PC-9 (cell line): ENCODE measurements around the gene GZMB. TPM values are rescaled to one million over a fixed set of nuclear protein-coding genes. Genes with fewer than 3 reads are reported as not detected.
"Not testable (repeated sequence)": the region's sequence is repeated elsewhere in the genome, so short reads cannot be mapped to it uniquely, and the experiment has no call there.

Experiments used
- BruUV-seq: library from RNA; stranded (reverse); fragments of 400-500 nt; replicated peaks from 2 replicates; lab custom pipeline; 2021; lab: Mats Ljungman, UMichigan
- CTCF ChIA-PET: fragments of 300-600 bp; sonication (Branson Sonifier 250); formaldehyde crosslinking; loops from one replicate; lab custom pipeline; 2022; ENCODE audit warnings: antibody characterized with exemption; lab: Charles Lee
- POLR2A ChIA-PET: fragments of 300-600 bp; sonication (Branson Sonifier 250); formaldehyde crosslinking; loops from one replicate; lab custom pipeline; 2022; ENCODE audit warnings: antibody characterized with exemption; ENCODE audit not compliant: unreplicated experiment; lab: Charles Lee
- DNase-seq, 2 experiments: peaks; one replicate each; pipeline versions ENCODE4 v3.0.0 to v3.0.0-alpha.2; 2015 to 2022; ENCODE audit warnings: mixed read lengths in 1 of 2
- H2AFZ ChIP-seq: fragments of 200-600 bp; sonication (generic); 2 replicates; pipeline ENCODE4 v1.8.1; 2017; ENCODE audit warnings: antibody characterized with exemption
- H3F3A ChIP-seq: fragments of 200-600 bp; sonication (generic); 2 replicates; pipeline ENCODE4 v1.8.1; 2017; ENCODE audit warnings: antibody characterized with exemption, mild to moderate bottlenecking, low read depth; ENCODE audit not compliant: insufficient read depth
- H3K27ac ChIP-seq: fragments of 200-600 bp; sonication (generic); 2 replicates; pipeline ENCODE4 v1.6.1; 2016; ENCODE audit warnings: mixed run types
- H3K27me3 ChIP-seq: fragments of 200-600 bp; sonication (generic); 2 replicates; pipeline ENCODE4 v1.6.1; 2016; ENCODE audit warnings: low read depth, mixed run types; ENCODE audit not compliant: insufficient read depth
- H3K36me3 ChIP-seq: fragments of 200-600 bp; sonication (generic); 2 replicates; pipeline ENCODE4 v1.6.1; 2016; ENCODE audit warnings: low read depth, mixed run types
- H3K4me1 ChIP-seq: fragments of 200-600 bp; sonication (generic); replicated peaks from 2 replicates; pipeline ENCODE4 v1.6.1; 2016; ENCODE audit warnings: mixed run types; ENCODE audit not compliant: insufficient read depth
- H3K4me2 ChIP-seq: fragments of 200-600 bp; sonication (generic); 2 replicates; pipeline ENCODE4 v1.6.1; 2017; ENCODE audit warnings: mixed run types
- H3K4me3 ChIP-seq: fragments of 200-600 bp; sonication (generic); 2 replicates; pipeline ENCODE4 v1.6.1; 2016; ENCODE audit warnings: mixed run types
- H3K79me2 ChIP-seq: fragments of 200-600 bp; sonication (generic); 2 replicates; pipeline ENCODE4 v1.6.1; 2017; ENCODE audit warnings: low read depth, mixed run types
- H3K9me2 ChIP-seq: fragments of 200-600 bp; sonication (generic); 2 replicates; pipeline ENCODE4 v1.8.1; 2017; ENCODE audit warnings: mild to moderate bottlenecking; ENCODE audit not compliant: insufficient read depth
- H3K9me3 ChIP-seq: fragments of 200-600 bp; sonication (generic); 2 replicates; pipeline ENCODE4 v1.8.1; 2016; ENCODE audit warnings: low read depth; ENCODE audit not compliant: insufficient read depth
- H4K20me1 ChIP-seq: fragments of 200-600 bp; sonication (generic); 2 replicates; pipeline ENCODE4 v1.8.1; 2017; ENCODE audit not compliant: insufficient read depth
- CTCF ChIP-seq: fragments of 200-600 bp; sonication (generic); conservative IDR thresholded peaks from 2 replicates; pipeline ENCODE4 v1.6.1; 2017; ENCODE audit warnings: mixed run types, antibody characterized with exemption, mild to moderate bottlenecking, moderate library complexity
- EZH2 ChIP-seq: fragments of 200-600 bp; sonication (generic); IDR thresholded peaks from 2 replicates; pipeline ENCODE4 v1.8.0; 2017; ENCODE audit warnings: antibody characterized with exemption, low read depth
- intact Hi-C: fragments of 100-400 bp; cut with micrococcal nuclease; formaldehyde crosslinking; loops from one replicate; pipeline ENCODE4 v1.10.0; 2022; ENCODE audit not compliant: unreplicated experiment
- total RNA-seq: library from RNA; stranded (reverse); gene quantifications from 2 replicates; pipeline ENCODE4 v1.2.3, GENCODE V29; 2021

GZMB gene
- total RNA-seq, 1 experiment from 2014 or later, result not detected

GRCh38 chr14:24595073-24595808, 38.7 kb downstream of the GZMB start:
- ChIA-PET CTCF (no interaction called here), POLR2A (no interaction called here)
- no TSS peak for BruUV-seq

GRCh38 chr14:24591004-24591403, 43.0 kb downstream of the GZMB start:
- H3K4me2 ChIP-seq, DNase-seq, H3K9me3 ChIP-seq, H3K27me3 ChIP-seq, H3K4me3 ChIP-seq, intact Hi-C loops, CTCF ChIA-PET, H3F3A ChIP-seq, H3K79me2 ChIP-seq, H3K36me3 ChIP-seq, POLR2A ChIA-PET, H3K27ac ChIP-seq, H4K20me1 ChIP-seq, H2AFZ ChIP-seq, H3K9me2 ChIP-seq, BruUV-seq, H3K4me1 ChIP-seq: not testable (repeated sequence)

More at GRCh38 chr14:24595073-24595808, 38.7 kb downstream of the GZMB start:
- Histone ChIP-seq H3K9me3 (no peaks in the 10 kb centered on the region), H3K4me1 (peaks cover 5% of the 10 kb centered on the region), H3K9me2 (no peaks in the 10 kb centered on the region), H3K4me3 (peak overlapping the region; percentile 45; the same call in 1 of the 2 replicates), H3K27me3 (no peaks in the 10 kb centered on the region), H3K79me2 (no peaks in the 10 kb centered on the region), H3K4me2 (peak overlapping the region; percentile 69), H2AFZ (peak overlapping the region; percentile 36), H3K27ac (peak overlapping the region; percentile 84), H3K36me3 (no peaks in the 10 kb centered on the region), H4K20me1 (no peaks in the 10 kb centered on the region), H3F3A (peaks cover 3% of the 10 kb centered on the region; the same call in 1 of the 2 replicates)
- intact Hi-C loops, result no loop called here
- peak in 1 of 2 experiments; percentile 56 for DNase-seq
- TF ChIP-seq CTCF, result no peak
- no peak for TF ChIP-seq EZH2

- H3F3A ChIP-seq, H3K4me3 ChIP-seq, BruUV-seq, H3K4me2 ChIP-seq, intact Hi-C loops, CTCF ChIA-PET, H3K9me3 ChIP-seq, H3K9me2 ChIP-seq, H3K27ac ChIP-seq, POLR2A ChIA-PET, H2AFZ ChIP-seq, DNase-seq, H3K27me3 ChIP-seq, H4K20me1 ChIP-seq, H3K79me2 ChIP-seq, H3K4me1 ChIP-seq, H3K36me3 ChIP-seq: not testable (repeated sequence)
These were observed 49.6 kb downstream of the GZMB start for GRCh38 chr14:24584402-24584801.

Other genes starting within 250 kb of the GZMB start
- 15.1 and 17.7 TPM in 2 replicates for gene NYNRIN, start 235.2 kb downstream of the GZMB start, total RNA-seq
- gene CBLN3, start 204.5 kb downstream of the GZMB start, total RNA-seq, result 7.6 and 8.3 TPM in 2 replicates
- gene KHNYN, start 204.2 kb downstream of the GZMB start, total RNA-seq, result 51.5 and 53.4 TPM in 2 replicates
- 14.8 and 17.2 TPM in 2 replicates for gene SDR39U1, start 191.4 kb downstream of the GZMB start, total RNA-seq
- gene CMA1, start 125.9 kb downstream of the GZMB start, total RNA-seq, result not detected in 2 replicates
- not detected in 2 replicates for gene CTSG, start 57.9 kb downstream of the GZMB start, total RNA-seq
- gene GZMH, start 24.5 kb downstream of the GZMB start, total RNA-seq, result not detected in 2 replicates